Natural killer cell (primary cell): ENCODE results near the gene TARP.
A peak's percentile ranks its signal among the peaks of the same experiment; 100 is the strongest.

Experiments
- ATAC-seq, 3 donors: fragments of 150-1000 bp in 2 of 3; fragments of 200-7000 bp in 1 of 3; cut with Tn5 transposase; 1 replicate in 1 of 3; 2 replicates in 2 of 3; pipeline ENCODE4 v1.10.0; 2021; ENCODE audit warnings: mild to moderate bottlenecking in 2 of 3, moderate library complexity in 2 of 3
- DNase-seq, 2 donors: peaks; one replicate each; pipeline versions ENCODE4 v3.0.0 to v3.0.0-alpha.2; 2013 to 2021; ENCODE audit warnings: mixed read lengths in 1 of 2
- H3K27ac ChIP-seq: one replicate; pipeline ENCODE4 v1.5.1; 2013; ENCODE audit warnings: mild to moderate bottlenecking, low read length
- H3K27me3 ChIP-seq: one replicate; pipeline ENCODE4 v1.6.1; 2013; ENCODE audit warnings: low read length; ENCODE audit not compliant: control insufficient read depth, insufficient read depth
- H3K36me3 ChIP-seq: one replicate; pipeline ENCODE4 v1.6.1; 2013; ENCODE audit warnings: low read length; ENCODE audit not compliant: control insufficient read depth, insufficient read depth
- H3K4me1 ChIP-seq: one replicate; pipeline ENCODE4 v1.6.1; 2013; ENCODE audit warnings: low read length; ENCODE audit not compliant: control insufficient read depth, insufficient read depth
- H3K4me3 ChIP-seq: one replicate; pipeline ENCODE4 v1.5.1; 2013; ENCODE audit warnings: low read length
- H3K9me3 ChIP-seq: one replicate; pipeline ENCODE4 v1.6.1; 2013; ENCODE audit warnings: low read length; ENCODE audit not compliant: control insufficient read depth, insufficient read depth
- H3K27ac Mint-ChIP-seq, 2 donors: one replicate each; pipeline ENCODE4 v1.8.0; 2022; ENCODE audit warnings: mild to moderate bottlenecking in 2 of 2, mixed read lengths in 2 of 2, moderate library complexity in 1 of 2
- H3K27me3 Mint-ChIP-seq, 2 donors: one replicate each; pipeline ENCODE4 v1.8.0; 2022; ENCODE audit warnings: low read depth in 2 of 2, mixed read lengths in 2 of 2
- H3K36me3 Mint-ChIP-seq: one replicate; pipeline ENCODE4 v1.8.0; 2022; ENCODE audit warnings: mixed read lengths
- H3K4me1 Mint-ChIP-seq, 2 donors: one replicate each; pipeline ENCODE4 v1.8.0; 2022; ENCODE audit warnings: mixed read lengths in 2 of 2
- H3K4me3 Mint-ChIP-seq: one replicate; pipeline ENCODE4 v1.8.0; 2022; ENCODE audit warnings: mild to moderate bottlenecking, moderate library complexity, mixed read lengths
- H3K9me3 Mint-ChIP-seq, 2 donors: one replicate each; pipeline ENCODE4 v1.8.0; 2022; ENCODE audit warnings: mixed read lengths in 2 of 2
- CTCF ChIP-seq: fragments of 200-600 bp; IDR thresholded peaks from one replicate; pipeline ENCODE4 v1.8.0; 2022; ENCODE audit warnings: antibody characterized with exemption
- WGBS: methylation state at CpG from one replicate; pipeline ENCODE4 v1.1.7; 2013; ENCODE audit warnings: missing lambda C conversion rate; ENCODE audit not compliant: insufficient coverage; 5-methylcytosine and 5-hydroxymethylcytosine counted together
- intact Hi-C: fragments of 100-400 bp; cut with micrococcal nuclease; formaldehyde crosslinking; loops from one replicate; pipeline ENCODE4 v1.14.2; 2022

The TARP gene

GRCh38 chr7:38299275-38299931 is 26.0 kb upstream of the TARP start:
- TF ChIP-seq CTCF: no peak
- peak overlapping the region; percentile 97 for H3K27ac ChIP-seq
- 38% methylated on average over 9 of the region's 9 CpGs for WGBS
- ATAC-seq (peak; percentile 15 to 58 (median 37)), DNase-seq (no peak)
- Mint-ChIP-seq H3K36me3 (peaks cover 19% of the 10 kb centered on the region), H3K27me3 (no peaks in the 10 kb centered on the region), H3K9me3 (no peaks in the 10 kb centered on the region), H3K4me1 (peaks cover 85 to 92% of the 10 kb centered on the region in 2 donors), H3K27ac (peak overlapping the region; percentile 95 to 99), H3K4me3 (peak overlapping the region; percentile 99)
- no peaks in the 10 kb centered on the region for H3K36me3 ChIP-seq
- H3K4me1 ChIP-seq: peaks cover 63% of the 10 kb centered on the region
- no peaks in the 10 kb centered on the region for H3K27me3 ChIP-seq
- no peaks in the 10 kb centered on the region for H3K9me3 ChIP-seq
- H3K4me3 ChIP-seq: peak overlapping the region; percentile 58
- intact Hi-C loops: no loop called here

GRCh38 chr7:38296059-38296857 is 22.8 kb upstream of the TARP start:
- ATAC-seq (no peak), DNase-seq (no peak)
- Histone ChIP-seq H3K27me3 (no peaks in the 10 kb centered on the region), H3K27ac (peak overlapping the region; percentile 97), H3K4me3 (no peak overlapping the region), H3K36me3 (no peaks in the 10 kb centered on the region), H3K4me1 (peaks cover 50% of the 10 kb centered on the region), H3K9me3 (no peaks in the 10 kb centered on the region)
- 58% methylated on average over 4 of the region's 5 CpGs for WGBS
- Mint-ChIP-seq H3K27ac (peak overlapping the region; percentile 95 to 99), H3K4me3 (peak overlapping the region; percentile 82), H3K4me1 (peaks cover 80 to 84% of the 10 kb centered on the region in 2 donors), H3K27me3 (no peaks in the 10 kb centered on the region), H3K9me3 (no peaks in the 10 kb centered on the region), H3K36me3 (no peaks in the 10 kb centered on the region)
- TF ChIP-seq CTCF: no peak
- intact Hi-C loops: no loop called here

GRCh38 chr7:38294926-38295325 is 21.5 kb upstream of the TARP start:
- Histone ChIP-seq H3K4me1 (peaks cover 47% of the 10 kb centered on the region), H3K36me3 (no peaks in the 10 kb centered on the region), H3K4me3 (no peak overlapping the region), H3K9me3 (no peaks in the 10 kb centered on the region), H3K27me3 (no peaks in the 10 kb centered on the region), H3K27ac (peak overlapping the region; percentile 97)
- DNase-seq (no peak), ATAC-seq (peak; percentile 72 to 86 (median 75))
- Mint-ChIP-seq H3K4me3 (peak overlapping the region; percentile 82), H3K27me3 (no peaks in the 10 kb centered on the region), H3K27ac (peak overlapping the region; percentile 95 to 99), H3K4me1 (peaks cover 69 to 73% of the 10 kb centered on the region in 2 donors), H3K36me3 (no peaks in the 10 kb centered on the region), H3K9me3 (no peaks in the 10 kb centered on the region)
- WGBS: no CpG with 5 or more reads among the region's 2 CpGs
- intact Hi-C loops: loop anchor here (1.0 kb wide), 2 partner anchors 9 to 14 kb away; no protein-coding TSS in a partner anchor
- no peak for TF ChIP-seq CTCF
